Activated T-cell treated with anti-CD3 and anti-CD28 coated beads, Interleukin-2, amount 50 U/mL, for 48 hours (primary cell): Measurements from ENCODE around the gene STRADA.

Source experiments
- DNase-seq, 2 experiments: peaks; one replicate each; pipeline ENCODE4 v3.0.0-alpha.2; 2020

STRADA gene, protein sequence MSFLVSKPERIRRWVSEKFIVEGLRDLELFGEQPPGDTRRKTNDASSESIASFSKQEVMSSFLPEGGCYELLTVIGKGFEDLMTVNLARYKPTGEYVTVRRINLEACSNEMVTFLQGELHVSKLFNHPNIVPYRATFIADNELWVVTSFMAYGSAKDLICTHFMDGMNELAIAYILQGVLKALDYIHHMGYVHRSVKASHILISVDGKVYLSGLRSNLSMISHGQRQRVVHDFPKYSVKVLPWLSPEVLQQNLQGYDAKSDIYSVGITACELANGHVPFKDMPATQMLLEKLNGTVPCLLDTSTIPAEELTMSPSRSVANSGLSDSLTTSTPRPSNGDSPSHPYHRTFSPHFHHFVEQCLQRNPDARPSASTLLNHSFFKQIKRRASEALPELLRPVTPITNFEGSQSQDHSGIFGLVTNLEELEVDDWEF

GRCh38 chr17:63741408-63742173 is at the start of gene STRADA:
TSS of gene STRADA (minus strand) at chr17:63741799. CDS start at chr17:63728369, 13,430 bp downstream.
- DNase-seq = peak; percentile 98 to 99

- no peak for DNase-seq
These were observed 48.5 kb upstream of the STRADA start for GRCh38 chr17:63790057-63790456.

GRCh38 chr17:63786971-63787711 is 45.5 kb upstream of the STRADA start:
- no peak for DNase-seq

- no peak for DNase-seq
These were observed 44.5 kb upstream of the STRADA start for GRCh38 chr17:63786117-63786516.

- DNase-seq = no peak
These were observed 44.0 kb upstream of the STRADA start for GRCh38 chr17:63785556-63785955.

- DNase-seq = no peak
These were observed 41.9 kb upstream of the STRADA start for GRCh38 chr17:63783522-63783921.

DNA sequence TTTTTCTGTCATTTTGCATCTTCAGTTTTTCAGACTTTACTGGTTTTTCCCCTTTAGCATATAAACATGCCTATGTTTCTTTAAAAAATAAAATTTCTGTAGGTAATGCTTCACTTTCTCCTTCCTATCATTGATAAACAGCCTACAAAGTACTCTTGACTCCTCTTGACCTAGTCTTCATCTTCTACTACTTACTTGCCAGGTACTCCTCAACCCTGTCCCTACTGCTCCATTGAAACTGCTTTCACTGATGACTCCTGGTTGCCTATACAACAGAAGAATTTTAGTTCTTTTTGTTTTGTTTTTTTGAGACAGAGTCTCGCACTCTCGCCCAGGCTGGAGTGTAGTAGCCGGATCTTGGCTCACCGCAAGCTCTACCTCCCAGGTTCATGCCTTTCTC is 39.3 kb upstream of the STRADA start:
- no peak for DNase-seq

- no peak for DNase-seq
These were observed 38.9 kb upstream of the STRADA start for GRCh38 chr17:63780507-63780906.

DNA sequence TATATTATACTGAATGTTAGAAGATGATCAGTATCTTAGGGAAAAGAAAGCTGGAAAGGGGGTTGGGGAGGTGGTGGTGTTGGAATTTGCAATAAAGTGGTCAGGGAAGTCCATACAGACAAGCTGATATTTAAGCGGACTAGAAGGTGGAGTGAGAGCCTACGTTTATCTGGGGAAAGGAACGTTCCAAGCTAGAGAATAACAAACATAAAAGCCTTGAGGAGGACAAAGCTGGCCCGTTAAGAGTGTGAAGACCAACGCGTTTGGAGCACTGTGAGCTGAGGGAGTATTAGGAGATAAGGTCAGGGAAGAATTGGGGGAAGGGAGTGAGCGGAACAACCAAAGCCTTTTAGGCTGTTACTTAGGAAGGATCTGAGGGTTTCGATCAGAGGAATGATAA is 33.8 kb upstream of the STRADA start:
- no peak for DNase-seq

DNA sequence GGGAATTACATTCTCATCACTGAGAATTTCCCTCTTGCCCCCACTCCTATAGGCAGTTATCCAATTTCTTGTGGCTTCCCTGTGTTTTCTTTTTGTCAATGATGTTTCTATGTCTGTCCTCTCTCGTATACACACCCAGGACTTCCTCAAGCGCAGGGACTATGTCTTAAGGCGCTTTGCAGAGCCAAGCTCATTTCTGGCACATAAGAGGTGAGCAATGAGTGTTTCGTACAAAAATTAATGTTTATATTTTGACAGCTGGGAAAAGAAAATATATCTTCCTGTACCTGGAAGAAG is 33.3 kb upstream of the STRADA start:
- DNase-seq = no peak

DNA sequence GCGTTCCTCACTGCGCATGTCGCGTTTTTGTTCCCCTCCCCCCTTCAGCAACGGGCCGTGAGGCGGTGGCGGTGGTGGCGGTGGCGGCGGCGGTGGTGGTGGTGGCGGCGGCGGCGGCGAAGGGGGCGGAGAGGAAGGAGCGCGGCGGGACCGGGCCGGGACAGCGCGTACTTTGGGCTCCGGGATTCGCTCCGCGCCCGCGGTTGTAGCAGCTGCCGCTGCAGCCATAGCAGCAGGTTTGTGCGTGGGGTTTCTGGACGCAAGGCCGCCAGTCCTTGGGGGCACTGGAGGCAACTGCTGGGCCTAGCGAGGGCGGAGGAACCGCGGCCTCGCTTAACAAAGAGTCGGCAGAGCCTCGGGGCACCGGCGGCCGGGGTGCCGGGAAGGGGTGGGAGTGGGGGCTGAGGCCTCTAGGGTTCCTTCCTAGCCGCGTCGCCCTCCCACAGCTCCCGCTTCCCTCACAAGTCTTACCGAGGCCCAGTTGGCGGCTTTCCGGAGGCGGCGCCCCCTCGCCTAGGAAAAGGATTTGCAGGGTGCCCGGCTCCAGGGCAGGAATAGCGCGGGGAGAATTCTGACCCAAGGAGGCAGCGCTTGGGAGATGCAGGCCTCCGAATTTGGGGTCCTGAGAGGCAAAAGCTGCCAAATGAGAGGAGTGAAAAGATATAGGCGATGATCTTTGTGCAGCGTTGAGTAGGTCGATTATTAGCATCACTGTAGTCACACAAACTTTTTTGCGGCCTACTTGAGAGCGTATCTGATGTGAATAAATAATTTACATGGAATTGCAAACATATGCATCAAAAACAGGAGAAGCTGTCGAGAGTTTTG is 32.8 kb upstream of the STRADA start, which contains the start of gene DDX42:
TSS of gene DDX42 (plus strand) at position 30 of the 828 bp plus-strand sequence. CDS start 12,880 bp downstream, outside the sequence.
- no peak for DNase-seq

GRCh38 chr17:63773272-63774140 is 31.9 kb upstream of the STRADA start, which contains the start of gene CCDC47:
TSS of gene CCDC47 (minus strand) at chr17:63773597. CDS start at chr17:63766175, 7,422 bp downstream.
- peak; percentile 98 to 99 for DNase-seq

GRCh38 chr17:63772801-63773271 is 31.2 kb upstream of the STRADA start:
- DNase-seq = no peak

- DNase-seq = no peak
These were observed 26.8 kb upstream of the STRADA start for GRCh38 chr17:63768433-63768832.

- no peak for DNase-seq
These were observed 25.2 kb upstream of the STRADA start for GRCh38 chr17:63766754-63767153.

GRCh38 chr17:63764716-63765115 is 23.1 kb upstream of the STRADA start:
- DNase-seq = no peak

DNA sequence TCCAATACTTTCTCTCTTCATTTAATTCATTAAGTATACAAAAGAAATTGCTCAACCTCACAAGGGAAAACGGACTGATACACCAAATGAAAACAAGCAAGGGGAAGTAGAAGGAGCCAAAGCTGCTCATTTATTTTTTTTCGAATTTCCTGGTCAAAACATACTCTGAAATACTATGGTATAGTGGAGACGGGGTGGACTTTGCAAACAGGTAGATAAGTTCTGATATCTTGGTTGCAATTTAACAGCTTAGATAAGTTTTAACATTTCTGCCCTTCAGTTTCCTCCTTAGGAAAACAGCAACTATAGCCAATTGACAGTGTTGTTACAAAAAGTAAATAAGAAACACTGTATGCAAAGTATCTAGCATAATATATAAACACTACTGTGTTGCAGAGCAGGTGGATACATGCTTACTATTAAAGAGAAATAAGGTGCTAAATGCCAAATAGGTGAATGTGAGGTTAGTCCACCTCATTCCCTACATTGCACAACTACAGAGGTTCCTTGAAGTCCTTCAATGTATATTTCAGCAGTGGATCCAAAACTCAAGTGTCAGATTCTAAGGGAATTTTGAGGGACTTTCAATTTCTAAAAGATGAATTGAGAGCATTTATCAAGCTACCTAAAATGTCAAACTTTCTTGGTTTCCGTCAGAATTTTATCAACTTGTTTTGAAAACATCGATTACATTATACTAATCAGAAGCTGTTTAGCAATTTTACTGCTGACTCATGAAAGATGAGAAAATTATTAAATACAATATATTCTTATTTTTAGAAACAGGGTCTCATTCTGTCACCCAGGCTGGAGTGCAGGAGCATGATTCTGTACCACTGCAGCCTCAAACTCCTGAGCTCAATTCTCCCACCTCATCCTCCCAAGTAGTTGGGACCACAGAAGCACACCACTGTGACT is 20.8 kb upstream of the STRADA start:
- no peak for DNase-seq

DNA sequence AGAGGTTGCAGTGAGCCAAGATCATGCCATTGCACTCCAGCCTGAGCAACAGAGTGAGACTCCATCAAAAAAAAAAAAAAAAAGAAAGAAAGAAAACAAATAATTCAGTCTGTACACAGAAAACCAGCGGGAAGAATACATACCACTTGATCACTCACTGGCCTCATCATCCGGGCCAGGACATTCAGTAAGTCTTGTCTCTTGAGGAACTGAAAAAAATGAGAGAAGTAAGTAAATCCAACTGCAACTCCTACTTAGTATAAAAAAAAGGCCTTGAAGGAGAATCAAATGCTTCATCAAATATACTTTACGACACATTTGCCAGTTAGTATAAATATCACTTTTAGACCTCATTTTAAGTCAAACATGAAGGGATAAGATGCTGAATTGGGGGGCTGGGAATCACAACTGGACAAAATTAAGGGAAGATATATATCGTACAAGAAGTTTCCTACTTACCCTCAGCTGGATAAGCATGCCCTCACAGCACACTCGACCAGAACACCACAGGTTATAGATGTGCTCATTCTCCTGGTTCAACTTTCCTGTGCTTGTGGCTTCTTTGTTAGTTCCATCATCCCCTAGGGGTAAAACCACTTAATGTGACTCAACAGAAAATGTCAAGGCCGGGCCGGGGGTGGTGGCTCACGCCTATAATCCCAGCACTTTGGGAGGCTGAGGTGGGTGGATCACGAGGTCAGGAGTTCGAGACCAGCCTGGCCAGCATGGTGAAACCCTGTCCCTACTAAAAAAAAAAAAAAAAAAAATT is 19.4 kb upstream of the STRADA start:
- DNase-seq = peak; percentile 44 to 49

- DNase-seq = no peak
These were observed 16.8 kb upstream of the STRADA start for GRCh38 chr17:63758428-63758827.
